CD4-positive, alpha-beta T cell treated with Interleukin-2 at 100 ng/mL for 4 hours (primary cell): ENCODE measurements around the gene PRSS23.

Experiments
- DNase-seq: peaks from one replicate; pipeline ENCODE4 v3.0.0-alpha.2; 2020; ENCODE audit warnings: low spot score

The PRSS23 gene

DNA sequence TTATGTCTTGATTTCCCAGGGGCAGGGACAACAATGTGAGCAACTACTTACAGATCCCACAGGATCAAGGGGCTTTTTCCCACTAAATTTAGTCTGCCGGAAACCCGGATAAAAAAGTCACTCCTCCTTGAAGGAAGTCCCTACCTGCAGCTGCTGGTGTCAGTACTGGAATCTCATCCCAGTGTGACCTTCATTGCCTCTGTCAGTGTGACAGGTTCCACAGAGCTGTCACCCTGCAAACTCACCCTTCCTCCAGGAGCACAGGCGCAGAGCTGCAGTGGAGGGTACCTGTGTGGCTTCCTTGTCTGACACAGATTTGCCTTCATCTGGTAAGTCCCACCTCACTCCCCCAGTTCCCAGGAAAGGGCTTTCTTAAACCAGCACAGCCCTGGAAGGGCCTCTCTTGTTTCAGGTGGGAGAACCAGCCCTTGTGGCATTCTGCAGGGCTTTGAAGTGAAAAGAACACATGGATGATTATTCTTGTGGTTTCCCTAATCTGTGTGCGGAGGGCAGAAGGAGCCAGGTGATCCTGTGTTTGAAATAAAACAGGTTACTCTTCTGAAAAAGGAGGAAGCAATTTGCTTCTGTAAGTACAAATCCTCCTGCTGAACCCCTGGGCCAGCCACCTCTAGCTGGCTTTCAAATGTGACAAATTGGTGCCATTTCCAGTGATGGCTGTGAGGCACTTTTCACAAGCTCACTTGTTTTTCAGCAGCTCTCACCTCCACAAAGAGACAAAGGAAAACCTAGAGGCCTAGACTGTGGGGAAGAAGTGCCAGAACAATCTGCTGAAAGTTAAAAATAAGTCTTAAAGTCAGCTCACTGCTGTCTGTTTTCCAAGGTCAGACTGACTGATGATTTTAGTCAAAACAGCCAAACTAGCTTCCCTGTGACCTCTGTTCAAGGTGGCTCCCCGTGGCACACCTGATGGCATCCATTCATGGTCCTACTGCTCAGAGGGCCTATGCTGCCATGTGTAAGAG is 9.2 kb upstream of the PRSS23 start:
- DNase-seq, result no peak

DNA sequence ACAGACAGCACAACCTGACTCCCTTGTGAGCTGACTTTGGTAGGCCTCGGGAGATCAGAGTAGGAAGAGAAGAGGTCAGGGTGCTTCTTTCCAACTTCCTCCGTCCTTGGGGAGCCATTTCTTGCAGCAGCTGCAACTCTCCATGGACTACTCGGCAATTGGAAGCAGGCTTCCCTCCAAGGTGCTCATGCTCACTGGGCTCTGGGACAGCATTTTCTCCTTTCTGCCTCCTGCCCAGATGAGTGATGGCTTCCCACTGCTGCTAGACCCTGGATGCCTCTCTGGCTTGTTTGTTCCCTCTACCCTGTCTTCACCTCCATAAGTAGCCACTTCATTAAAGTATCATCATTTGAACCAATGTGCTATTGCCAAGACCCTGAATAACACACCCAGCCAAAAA is 8.2 kb upstream of the PRSS23 start:
- no peak for DNase-seq

DNA sequence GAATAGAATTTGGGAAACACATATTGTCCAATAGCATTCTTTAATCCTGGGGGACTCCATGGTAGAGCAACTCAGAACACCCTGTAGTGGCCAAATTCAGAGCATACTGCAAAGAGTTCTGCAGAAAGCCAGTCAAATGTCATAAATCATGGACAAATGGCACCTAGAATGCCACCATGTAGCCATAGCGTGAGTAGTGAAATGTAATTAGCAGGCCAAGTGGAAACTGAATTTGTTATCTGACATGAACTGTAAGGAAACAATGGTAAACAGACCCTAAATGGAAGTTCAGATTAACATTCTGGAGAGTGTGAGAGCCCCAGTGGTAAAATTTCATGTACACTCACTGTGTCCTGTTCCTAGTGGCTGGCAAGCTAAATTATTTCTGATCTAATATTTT is 7.0 kb upstream of the PRSS23 start:
- DNase-seq, result no peak

DNA sequence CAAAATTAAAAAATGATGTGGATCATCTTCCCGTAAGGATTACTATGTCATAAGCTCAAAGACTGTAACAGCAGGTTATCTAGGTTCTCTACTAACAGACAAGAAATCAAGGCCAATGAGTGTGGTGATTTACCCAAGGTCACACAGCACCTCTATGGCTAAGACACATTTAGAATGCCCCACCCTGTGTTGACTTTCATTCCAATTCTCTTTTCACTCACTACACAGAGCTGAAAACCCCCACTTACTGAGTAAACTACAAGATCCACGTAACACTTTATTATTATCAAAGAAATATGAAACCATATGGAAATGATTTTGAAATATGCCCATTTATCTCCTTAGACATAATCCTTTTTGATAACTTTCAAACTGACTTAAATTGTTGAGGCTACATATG is 4.8 kb upstream of the PRSS23 start:
- DNase-seq, result no peak

DNA sequence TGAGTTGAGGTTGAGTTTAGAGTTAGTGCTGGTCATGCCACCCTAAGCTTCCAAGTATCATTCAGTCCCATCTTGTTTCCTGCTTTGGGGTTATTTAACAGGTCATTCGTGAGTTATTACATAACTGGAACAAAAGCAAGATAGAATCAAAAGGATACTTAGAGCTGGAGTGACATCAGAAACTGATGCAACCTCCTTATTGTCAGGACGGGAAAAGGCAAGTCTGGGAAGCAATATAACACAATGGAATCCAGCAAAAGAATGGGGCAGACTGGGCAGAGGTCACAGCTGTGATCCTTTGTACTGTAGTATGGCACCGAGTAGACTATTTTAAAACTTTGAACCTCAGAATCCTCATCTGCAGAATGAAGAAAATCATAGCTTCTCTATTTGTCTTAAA is 4.4 kb upstream of the PRSS23 start:
- no peak for DNase-seq

DNA sequence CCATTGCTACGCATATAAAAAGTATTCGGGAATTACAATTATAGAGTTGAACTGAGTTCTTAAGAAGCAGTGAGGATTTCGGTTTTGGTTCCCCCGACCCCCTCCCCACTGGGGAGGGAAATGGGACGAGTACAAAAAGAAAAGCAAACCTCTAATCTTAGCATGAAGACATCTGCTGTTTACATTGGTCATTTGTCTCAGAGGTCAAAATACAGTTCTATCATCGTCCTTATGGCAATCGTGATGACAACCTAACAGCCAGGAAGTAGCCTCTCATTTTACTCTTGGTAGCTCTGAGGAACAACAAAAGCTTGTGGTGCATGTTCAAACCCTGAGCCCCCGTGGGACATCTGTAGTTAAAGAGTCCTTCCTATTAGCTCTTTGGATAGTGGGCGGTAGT is 3.2 kb upstream of the PRSS23 start:
- DNase-seq, result no peak

DNA sequence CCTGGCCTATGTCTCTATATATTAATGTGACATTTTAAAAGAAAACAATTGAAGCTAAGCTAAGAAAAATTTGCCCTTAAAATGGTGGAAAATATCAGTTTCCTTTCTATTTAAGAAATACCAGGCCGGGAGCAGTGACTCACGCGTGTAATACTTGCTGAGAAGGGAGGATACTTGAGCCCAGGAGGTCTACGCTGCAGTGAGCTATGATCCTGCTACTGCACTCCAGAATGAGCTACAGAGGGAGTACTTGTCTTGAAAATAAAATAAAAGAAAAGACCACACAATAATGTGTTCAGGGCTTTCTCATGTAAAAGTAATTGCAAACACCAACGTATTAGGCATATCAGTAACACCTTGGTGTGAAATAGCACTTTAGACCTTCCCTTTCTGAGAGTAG is 1.4 kb upstream of the PRSS23 start:
- DNase-seq, result no peak

DNA sequence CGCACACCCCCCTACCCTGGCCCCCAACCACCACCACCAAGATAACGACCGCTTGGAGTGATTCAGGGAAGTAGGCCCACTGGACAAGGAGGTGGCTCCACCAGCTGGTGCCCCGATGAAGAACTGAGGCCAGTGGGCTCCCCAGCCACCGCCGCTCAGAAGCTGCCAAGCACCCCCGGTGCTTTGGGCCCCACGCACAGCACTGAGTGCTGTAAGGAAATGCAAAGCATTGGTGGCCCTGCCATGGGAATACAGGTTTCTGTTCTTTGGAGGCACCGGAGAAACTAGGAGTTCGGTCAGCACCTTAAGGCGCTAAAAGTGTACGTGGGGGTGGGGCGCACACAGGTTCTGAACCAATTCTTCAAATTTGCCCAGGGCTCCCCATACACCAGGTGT is 664 bp upstream of the PRSS23 start:
- DNase-seq, result no peak

DNA sequence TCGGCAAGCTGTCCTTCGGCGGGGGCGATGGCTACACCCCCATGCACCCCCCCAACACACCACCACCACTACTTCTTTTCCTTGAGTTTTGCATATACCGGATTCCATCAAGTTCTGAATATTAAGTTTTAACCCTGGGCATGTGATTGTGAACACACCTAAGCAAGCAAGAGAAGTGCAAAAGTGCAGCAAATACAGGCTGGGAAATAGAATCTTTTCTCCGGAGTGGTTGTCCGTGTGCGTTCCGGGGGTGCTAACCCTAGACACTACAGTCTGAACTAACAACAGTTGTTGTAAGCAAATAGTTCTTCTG is 574 bp downstream of the PRSS23 start:
- no peak for DNase-seq

DNA sequence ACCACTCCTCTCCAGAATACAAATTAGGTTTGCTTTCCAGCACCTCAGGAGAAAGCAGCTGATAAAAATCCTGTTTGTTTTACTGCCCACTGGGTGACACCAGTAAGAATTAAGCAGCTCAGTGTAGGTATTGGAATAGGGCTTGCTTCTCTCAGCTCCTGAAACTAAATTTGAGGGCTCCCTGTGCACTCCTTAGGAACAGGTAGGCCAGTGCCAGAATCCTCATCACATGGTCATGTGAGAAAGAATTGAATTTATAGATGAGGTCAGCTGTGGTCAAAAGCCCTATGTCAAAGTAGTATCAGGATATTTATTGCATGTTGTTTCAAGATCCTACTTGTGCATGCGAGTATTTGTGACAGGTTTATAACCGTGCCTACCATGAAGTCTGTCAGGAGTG is 1.0 kb downstream of the PRSS23 start:
- no peak for DNase-seq

DNA sequence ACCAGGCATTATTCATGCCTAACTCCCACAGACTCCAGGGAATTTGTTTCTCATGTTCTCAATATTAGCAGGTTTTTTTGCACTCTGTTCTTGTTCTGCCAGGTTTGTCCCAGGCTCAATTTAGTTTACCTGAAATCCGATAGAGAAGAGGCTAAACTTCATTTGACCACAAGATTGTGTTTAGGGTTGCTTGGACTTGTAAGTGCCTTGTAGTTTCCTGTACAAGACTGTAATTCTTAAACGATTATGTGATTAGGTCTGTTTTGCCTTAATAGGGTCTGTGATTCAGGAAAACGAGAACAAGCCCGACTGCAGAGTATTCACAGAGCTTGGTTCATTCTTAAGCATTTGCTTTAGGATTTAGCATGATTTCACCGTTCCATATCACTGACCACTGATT is 1.8 kb downstream of the PRSS23 start:
- DNase-seq, result no peak

DNA sequence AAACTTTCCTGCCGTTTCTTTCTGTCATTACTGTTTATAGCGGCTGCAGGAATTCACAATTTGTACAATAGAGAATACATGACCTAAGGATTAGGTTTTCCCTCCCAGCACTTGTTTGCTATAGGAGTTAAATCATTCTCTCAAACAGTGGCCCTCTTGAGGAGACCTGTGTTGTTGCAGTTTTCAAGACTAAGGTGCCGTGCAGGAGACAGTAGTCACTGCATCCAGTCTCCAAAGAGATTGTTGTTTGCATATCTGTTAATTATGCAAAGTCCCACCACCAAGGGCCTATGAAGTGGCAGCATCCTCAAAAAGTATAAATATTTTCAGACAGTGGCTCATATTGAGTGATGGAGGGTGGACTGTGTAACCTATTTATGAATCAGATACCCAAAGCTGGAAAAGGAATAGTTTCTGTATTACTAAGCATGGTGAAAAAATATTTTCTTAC is 2.3 kb downstream of the PRSS23 start:
- peak; percentile 29 for DNase-seq

DNA sequence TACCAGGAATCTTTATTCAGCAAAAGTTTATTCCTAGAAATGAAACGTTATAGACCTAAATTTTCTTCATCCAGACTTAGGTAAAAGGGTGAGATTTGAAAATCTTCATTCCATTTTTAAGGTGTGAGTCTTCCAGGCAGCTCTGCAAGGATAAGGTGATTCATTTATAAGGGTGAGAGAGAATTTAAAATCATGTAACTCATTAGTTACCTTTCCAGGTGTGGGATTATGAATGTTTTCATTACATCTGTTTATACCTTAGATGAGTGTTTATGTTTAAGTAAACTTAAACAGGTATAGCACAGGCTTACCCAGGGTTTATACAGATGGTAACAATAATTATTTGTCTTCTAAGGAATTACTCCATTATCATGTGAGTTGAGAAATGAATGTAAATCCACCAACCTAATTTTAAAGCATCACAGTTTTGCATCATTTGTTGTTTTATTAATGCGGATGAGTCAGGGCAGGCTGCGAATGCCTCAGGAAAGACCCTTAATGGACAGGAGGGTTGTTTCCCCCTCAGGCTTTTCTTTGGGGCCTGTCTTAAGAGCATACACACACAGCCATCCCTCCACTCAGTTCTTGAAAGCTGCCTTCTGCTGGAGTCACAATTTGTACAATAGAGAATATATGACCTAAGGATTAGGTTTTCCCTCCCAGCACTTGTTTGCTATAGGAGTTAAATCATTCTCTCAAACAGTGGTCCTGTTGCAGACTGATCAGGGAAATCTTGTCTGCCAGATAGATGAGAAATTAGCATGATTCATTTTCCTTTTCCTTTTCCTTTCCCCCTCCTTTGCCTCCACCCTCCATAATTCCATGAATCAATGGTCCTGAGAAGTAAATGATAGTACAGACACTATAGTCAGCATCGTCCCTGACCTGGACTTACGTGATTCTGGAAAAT is 3.0 kb downstream of the PRSS23 start:
- DNase-seq, result no peak

DNA sequence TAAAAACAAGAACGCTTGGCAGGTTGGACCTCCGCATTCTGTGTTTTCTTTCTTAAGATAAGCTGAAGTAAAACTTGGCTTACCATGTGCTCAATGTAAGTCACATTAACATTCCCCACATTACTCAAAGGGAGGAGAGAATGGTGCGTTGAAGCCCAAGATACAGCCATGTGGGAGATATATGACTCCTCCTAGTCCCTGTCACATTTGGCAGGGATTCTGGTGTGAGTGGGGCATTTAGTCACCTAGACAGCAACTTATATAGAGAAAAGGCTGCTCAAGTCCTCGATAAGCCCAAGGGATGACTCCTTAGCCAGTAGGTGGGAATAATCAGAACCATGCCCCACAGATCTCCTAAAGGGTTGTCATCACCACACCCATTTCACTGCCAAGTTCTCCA is 4.6 kb downstream of the PRSS23 start:
- no peak for DNase-seq

DNA sequence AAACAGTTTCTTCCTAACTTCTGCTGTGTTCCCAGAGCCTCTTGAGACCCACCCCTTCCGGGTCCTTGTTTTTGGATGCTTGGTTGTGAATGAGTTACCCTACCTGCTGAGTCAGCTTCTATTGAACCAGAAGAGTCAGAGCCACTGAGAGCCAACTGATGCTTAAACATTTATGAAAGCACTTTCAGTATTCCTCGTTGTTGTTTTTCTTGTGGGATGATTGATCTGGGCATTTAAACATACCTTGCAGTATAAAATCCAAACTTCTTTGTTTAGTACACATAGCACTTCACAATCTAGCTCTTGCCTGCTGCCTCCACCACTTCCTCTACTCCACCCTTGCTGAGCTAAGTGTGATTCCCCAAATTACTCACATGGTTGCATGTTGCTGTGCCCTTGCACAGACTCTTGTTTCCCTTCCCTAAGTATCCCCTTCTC is 5.5 kb downstream of the PRSS23 start:
- DNase-seq, result peak; percentile 46

DNA sequence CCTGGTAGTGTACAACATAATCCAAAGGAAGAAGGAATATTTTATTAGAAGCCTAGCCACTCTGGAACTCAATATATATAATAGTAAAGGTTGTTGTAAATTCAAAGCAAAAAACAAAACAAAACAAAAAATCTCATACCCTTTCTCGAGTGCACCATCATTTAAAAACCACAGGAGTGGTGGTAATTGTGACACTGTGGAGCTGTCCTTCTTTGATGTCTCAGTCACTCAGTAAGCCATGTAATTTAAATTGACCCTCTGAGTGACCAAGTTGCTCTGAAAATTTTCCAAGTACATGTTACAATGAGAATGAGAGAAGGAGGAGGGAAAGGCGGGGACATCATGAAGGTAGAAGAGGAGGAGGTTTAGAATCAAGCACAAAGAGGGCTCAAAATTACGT is 6.6 kb downstream of the PRSS23 start:
- no peak for DNase-seq

DNA sequence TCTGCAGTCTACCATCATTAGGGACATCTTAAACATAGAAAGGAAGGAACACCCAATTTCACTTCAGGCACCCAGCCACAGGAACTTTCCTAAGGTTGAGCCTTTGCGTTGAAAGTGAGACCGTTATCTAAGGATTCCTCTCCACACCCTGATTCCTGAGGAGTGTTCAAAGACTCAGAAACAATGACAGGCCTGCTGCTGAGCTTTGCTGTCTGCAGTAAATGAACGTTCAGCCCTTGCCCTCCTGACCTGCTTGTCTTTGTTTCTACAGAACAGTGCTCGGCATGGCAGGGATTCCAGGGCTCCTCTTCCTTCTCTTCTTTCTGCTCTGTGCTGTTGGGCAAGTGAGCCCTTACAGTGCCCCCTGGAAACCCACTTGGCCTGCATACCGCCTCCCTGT is 7.0 kb downstream of the PRSS23 start:
- no peak for DNase-seq

DNA sequence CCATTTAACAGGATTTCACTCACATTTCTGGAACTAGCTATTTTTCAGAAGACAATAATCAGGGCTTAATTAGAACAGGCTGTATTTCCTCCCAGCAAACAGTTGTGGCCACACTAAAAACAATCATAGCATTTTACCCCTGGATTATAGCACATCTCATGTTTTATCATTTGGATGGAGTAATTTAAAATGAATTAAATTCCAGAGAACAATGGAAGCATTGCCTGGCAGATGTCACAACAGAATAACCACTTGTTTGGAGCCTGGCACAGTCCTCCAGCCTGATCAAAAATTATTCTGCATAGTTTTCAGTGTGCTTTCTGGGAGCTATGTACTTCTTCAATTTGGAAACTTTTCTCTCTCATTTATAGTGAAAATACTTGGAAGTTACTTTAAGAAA is 9.2 kb downstream of the PRSS23 start:
- no peak for DNase-seq

DNA sequence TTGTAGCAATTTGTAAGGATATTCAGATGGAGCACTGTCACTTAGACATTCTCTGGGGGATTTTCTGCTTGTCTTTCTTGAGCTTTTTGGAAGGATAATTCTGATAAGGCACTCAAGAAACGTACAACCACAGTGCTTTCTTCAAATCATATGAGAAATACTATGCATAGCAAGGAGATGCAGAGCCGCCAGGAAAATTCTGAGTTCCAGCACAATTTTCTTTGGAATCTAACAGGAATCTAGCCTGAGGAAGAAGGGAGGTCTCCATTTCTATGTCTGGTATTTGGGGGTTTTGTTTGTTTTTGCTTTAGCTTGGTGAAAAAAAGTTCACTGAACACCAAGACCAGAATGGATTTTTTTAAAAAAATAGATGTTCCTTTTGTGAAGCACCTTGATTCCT is 9.9 kb downstream of the PRSS23 start:
- no peak for DNase-seq

DNA sequence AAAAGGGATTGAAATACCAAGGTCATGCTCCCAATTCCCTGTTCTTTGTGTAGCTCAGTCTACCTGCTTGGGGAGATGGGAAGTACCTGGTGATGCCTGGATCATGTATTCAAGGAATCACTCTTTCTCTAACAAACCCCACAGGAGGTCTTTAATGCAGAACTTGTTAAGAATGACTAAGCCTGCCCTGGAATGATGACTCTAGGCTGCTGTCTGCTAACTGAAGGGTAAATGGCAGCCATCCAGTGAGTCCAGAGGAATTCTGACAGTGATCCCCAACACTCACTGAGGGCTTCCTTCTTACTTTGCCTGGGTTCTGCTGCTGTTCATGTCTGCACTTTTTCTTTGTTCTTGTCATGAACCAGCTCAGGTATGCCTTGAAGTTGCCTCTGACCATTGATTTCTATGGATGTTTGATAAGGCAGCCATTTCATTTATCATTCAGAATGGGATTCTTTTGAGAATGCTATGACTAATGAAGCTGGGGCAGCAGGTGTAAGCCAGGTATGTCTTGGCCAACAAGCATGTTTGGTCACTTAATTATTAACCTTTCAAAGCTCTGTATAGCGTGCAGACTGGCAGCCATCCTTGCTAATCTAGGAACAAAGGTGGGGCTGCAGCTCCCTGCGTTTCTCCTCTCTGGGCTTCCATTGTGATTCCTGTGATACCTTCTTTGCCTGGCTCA is 11.4 kb downstream of the PRSS23 start:
- no peak for DNase-seq

DNA sequence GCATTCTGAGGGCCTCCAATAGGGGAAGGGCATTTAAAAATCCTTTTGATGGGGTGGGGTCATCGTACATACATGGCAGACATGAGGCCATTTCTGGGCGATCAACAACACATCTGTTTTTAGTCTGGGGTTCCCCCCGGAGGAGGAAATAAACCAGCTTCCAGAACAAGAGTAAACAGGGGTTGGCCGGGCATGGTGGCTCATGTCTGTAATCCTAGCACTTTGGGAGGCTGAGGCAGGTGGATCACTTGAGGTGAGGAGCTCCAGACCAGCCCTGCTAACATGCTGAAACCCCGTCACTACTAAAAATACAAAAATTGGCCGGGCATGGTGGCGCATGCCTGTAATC is 12.0 kb downstream of the PRSS23 start:
- no peak for DNase-seq

DNA sequence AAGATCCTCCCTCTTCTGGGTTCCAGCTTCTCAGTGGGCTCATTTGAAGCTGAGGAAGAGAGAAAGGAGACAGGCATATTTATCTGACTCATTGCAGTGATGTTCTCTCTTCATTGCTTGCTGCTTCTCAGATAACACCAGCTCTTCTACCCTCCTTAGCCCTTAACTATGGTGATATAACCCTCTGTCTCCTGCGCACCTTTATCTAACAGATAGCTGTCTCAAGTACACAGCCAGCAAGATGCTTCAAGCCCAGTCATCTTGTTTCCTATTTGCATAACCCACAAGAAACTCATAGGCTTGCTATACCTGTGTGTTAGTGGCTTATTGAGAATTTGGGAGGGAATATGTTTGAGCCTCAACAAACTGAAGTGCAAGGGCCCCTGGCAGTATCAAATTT is 12.6 kb downstream of the PRSS23 start:
- DNase-seq, result no peak

DNA sequence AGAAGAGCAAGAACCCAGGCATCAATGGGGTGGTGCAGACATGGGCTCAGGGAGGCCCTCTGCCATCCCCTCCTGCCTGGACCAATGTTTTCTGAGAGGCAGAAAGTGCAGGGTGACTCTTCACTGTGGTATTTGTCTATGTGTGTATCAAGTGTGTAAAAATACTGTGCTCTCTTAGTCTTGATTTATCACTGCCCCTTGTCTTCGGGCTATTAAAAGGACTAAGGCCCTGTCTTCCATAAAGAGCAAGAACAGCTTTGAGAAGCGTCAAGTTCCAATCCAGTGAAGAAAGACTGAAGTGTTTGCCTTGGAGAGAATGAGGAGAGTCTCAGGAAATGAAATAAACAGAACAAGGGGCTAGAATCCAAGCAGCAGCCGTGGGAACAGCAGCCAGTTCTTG is 14.4 kb downstream of the PRSS23 start:
- no peak for DNase-seq
